GM19239 (cell line): ENCODE data around the gene NLRP6.
"Not testable (repeated sequence)": the region's sequence is repeated elsewhere in the genome, so short reads cannot be mapped to it uniquely, and the experiment has no call there.

ENCODE experiments used
- DNase-seq: peaks from one replicate; pipeline ENCODE4 v3.0.0; 2011; ENCODE audit warnings: low spot score; ENCODE audit not compliant: insufficient read length
- FAIRE-seq: peaks from 2 replicates; lab custom pipeline; 2011; peaks lifted over from hg19 to GRCh38; lab: Jason Lieb, UNC

NLRP6 gene

DNA sequence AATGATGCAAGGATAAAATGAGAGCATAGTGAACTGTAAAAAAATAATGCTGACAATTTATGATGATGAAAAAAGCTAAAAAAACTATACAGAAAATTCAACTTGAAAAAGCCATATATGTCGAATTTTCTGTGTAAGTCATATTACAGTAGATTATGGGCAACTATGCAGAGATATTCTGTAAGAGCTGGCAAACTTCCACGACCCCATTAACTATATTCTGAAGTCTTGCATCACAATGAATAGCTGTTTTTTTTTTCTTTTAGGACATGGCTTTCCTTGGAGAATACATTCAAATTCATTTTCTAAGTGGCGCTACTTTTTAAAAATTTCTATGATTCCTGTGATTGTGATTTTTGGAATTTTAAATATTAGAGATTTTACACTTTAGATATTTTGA is 23.0 kb upstream of the NLRP6 start:
- DNase-seq (no peak), FAIRE-seq (no peak)

DNA sequence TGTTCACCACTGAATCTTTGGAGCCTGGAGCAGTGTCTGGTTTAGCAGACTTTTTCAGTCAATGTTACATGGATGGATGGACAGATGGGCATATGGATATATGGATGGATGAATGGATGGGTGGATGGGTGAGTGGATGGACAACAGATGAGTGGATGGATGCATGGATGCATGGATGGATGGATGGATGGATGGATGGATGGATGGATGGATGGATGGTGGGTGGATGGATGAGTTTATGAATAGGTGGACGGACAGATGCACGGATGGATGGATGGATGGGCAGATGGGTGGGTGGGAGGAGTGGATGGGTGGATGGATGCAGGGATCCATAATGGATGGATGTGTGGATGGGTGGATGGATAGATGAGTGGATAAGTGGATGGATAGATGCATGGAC is 22.4 kb upstream of the NLRP6 start:
- DNase-seq (no peak), FAIRE-seq (no peak)

DNA sequence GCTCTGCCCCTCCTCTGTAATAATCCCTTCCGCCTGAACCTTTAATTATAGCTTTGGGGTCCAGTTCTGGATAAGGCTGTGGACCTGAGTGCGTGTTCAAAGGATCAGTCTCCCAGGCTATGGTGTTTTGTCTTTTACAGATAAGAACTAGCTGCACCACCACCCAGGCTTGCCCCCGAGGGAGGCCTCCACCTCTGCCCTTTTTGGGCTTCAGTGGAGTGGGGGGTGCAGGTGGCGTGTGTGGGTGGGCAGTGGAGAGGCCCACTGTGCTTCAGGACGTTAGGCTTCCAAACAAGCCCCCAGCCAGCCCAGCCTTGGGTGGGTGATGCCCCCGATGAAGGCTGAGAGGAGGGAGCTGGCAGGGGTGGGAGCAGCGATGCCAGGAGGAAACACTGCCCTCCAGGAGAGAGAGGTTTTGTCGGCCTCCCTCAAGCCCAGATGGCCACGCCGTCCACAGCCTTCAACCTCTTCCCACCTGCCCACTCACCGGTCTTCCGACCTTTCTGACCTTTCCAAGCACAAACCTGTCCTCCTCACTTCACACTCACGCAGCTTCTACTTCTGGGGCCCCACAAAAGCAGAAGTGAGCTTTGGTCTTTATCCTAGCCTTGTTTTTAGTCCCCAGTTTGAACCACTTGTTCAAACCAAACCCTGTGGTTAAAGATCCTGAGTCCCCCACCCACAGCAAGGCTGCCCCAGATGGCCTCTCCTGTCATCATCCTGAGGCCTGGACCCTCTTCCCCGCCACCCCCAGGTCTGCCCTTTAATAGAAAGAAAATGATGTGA is 21.1 kb upstream of the NLRP6 start:
- DNase-seq = no peak
- FAIRE-seq = peak; percentile 52

DNA sequence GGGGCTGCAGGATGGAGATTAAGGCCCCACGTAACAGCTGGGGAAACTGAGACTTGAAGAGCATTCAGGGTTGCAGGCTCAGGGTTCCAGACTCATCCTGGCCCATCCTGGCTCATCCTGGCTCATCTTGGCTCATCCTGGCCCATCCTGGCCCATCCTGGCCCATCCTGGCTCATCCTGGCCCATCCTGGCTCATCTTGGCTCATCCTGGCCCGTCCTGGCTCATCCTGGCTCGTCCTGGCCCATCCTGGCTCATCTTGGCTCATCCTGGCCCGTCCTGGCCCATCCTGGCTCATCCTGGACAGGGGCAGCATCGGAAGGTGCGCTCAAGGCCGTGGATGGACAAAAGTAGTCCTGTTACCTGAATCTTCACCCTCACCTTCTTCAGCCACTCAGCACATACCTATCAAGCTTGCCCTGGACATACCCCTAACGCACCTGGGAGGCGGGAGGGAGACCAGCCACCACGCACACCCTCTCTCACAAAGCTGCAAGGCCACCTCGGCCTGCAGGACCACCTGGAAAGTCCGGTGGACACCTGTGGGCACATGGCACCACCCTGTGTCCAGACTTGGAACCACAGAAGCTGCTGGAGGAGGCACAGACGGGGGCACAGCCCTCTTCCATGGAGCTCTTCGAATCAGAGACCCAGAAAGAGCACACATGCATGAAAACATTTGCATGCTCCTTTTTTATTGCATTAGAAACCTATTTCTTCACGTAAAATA is 20.3 kb upstream of the NLRP6 start:
- DNase-seq (no peak), FAIRE-seq (no peak)

DNA sequence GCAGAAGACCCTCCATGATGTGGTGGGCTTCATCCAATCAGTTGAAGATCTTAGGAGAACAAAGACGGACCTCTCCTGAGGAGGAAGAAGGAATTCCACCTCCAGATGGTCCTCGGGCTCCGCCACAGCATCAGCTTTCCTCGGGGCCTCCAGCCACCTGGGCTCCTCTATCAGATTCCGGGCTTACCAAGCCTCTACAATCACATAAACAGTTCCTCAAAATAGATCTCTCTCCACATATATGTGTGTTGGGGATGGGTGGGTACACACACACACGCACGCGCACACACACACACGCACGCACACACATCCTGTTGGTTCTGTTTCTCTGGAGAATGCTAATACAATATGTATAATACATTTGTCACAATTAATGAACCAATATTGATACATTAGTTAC is 18.8 kb upstream of the NLRP6 start:
- DNase-seq (no peak), FAIRE-seq (no peak)

DNA sequence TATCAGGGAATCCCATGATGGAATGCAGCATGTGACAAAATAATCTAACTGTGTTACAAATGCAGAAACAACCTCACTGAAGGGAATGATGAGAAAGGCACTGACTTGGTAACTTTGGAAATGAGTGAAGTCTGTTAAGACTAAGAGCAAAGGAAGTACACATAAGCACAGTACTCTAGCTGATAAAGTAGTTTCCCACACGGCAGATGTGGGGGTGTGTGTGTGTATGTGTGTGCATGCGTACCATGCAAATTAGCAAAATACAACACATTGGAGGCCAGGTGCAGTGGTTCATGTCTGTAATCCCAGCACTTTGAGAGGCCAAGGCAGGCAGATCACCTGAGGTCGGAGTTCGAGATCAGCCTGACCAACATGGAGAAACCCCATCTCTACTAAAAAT is 16.6 kb upstream of the NLRP6 start:
- FAIRE-seq (no peak), DNase-seq (no peak)

DNA sequence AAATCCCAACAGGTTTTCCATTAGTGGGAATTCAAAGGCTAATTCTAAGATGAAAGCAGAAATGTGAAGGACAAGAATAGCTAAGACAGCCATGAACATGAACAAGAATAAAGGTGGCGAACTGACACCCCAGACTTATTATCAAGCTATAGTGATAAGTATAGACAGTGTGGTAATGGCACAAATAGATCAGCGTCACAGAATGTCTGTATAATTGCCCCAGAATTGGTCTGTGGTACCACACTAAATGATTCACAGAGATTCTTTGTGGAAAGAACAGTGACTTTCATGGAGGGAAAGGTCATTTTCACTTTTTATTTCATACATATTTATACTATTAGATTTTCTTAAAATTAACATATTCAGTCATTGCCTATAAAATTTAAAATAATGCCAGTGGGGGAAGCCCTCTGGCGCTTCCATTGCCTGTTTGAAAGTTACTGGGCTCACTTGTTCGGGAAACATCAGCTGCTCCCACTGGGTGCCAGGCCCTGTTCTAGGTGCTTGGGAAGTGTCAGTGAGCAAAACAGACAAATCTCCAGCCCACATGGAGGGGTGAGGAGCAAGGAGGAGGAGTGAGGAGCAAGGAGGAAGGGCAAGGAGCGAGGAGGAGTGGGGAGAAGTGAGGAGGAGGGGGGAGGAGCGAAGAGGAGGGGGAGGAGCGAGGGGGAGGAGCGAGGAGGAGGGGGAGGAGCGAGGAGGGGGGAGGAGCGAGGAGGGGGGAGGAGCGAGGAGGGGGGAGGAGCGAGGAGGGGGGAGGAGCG is 11.3 kb upstream of the NLRP6 start:
- FAIRE-seq (peak; percentile 69), DNase-seq (no peak)

DNA sequence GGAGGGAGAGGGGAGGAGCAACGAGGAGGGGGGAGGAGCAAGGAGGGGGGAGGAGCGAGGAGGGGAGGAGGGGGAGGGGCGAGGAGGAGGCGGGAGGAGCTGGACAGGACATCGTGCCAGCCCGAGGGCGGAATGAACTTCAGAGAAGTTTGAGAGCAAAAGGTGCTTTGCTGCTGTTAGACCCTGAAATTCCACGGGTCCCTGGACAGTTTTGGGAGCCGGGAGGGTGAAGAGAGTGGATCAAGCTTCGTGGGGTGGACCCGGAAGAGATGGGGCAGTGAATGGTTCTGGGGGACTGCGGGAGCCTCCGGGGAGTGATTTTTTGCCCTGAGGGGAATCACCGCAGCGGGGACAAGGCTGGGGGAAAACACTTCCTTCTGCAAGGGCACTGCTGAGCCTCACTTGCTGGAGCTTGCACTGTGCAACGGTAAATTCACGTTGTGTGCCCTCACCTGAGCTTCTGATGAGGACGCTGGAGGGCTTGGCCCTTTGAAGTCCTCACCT is 10.7 kb upstream of the NLRP6 start:
- DNase-seq (no peak), FAIRE-seq (peak; percentile 91)

DNA sequence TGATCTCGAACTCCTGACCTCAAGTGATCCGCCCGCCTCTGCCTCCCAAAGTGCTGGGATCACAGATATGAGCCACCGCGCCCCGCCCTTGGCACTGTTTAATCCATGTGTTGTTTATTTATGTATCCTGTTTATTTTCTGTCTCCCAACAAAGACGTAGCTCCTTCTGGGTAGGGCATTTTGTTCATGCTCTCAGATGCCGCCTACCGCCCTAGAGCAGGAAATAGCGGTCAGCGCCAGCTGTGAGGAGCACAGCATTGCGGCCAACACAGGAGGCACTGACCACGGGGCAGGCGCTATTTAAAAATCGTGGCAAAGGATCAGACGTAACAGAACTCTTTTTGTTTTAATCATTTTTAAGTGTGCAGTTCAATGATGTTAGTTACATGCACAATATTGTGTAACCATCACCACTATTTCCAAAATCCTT is 9.5 kb upstream of the NLRP6 start:
- DNase-seq, FAIRE-seq: not testable (repeated sequence)

DNA sequence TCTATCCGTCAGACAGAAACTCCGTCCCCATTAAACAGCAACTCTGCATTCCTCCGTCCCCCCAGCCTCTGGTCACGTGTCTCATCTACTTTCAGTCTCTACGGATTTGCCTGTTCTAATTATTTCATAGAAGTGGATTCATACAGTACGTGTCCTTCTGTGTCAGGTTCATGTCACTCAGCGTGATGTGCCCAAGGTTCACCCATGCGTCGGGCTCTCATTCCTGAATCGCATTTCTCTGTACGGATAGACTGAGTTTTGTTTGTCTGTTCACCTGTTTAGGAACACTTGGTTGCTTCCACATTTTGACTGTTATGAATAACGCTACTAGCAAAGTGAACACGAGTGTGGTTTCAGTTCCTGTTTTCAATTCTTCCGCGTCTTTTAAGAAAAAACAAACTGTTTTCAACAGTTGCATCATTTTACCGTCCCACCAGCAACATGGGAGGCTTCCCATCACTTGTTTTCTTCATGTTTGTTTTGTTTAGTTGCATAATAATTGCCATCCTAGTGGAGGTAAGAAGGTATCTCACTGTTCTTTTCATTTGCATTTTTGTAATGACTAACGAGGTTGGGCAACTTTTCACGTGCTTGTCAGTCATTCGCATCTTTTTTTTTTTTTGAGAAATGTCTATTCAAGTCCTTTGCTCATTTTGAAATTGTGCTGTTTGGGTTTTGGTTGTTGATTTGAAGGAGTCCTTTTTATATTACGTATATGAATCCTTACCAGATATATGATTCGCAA is 8.9 kb upstream of the NLRP6 start:
- peak; percentile 100 for FAIRE-seq
- DNase-seq = no peak

DNA sequence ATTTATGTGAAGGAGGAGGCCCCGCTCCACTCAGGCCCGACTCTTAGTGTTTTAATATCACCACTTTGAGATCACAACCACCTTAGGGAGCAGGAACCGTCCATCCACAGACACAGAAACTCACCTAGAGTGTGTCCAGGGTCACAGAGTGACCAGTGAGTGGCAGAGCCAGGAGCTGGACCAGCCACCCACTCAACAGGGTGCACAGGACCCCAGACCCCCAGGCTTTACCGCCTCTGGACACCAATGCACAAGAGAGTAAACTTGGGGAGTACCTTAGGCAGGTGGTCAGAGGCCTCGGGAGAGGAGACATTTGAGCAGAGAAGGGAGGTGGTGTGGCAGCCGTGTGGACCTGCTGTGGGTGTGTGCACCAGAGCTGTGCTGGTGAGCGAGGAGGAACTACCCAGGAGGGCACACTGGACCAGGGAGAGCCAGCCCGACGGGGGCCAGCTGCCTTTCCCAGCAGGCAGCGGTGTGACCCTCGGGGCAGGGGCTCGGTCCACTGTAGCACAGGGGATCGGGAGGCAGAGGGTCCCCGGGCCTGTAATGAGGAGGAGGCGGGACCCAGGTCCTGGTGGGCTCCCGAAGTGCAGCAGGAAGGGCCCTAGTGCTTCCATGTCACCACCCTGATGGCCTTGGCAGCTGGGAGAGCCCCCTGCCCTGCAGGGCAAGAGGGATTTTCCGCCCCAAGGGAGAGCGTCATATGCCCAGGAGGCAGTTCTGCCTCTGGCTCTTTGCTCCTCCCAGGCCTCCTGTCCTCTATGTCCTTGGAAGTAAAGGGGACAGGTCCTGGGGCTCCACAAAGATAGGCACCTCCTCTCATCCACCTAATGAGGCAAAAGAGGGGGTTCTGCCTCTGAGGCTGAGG is 7.5 kb upstream of the NLRP6 start:
- FAIRE-seq (no peak), DNase-seq (no peak)

DNA sequence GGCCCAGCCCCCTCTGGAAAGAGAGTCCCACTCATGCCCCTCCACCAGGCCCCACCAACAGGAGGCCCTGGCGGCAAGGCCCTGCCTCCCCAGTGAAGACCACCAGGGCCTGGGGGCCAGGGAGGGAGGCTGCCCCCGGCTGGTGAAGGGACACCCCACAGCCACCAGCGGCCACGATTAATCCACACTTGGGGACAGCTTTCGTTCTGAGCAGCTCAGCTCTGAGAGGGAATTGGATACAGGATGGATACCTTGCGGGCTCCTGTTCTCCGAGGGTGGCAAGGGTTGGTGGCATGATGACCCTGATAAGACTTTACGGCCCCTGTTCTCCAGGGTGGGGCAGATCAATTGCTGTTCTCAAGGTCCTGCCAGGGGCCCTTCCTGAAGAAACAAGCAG is 6.9 kb upstream of the NLRP6 start:
- FAIRE-seq = no peak

DNA sequence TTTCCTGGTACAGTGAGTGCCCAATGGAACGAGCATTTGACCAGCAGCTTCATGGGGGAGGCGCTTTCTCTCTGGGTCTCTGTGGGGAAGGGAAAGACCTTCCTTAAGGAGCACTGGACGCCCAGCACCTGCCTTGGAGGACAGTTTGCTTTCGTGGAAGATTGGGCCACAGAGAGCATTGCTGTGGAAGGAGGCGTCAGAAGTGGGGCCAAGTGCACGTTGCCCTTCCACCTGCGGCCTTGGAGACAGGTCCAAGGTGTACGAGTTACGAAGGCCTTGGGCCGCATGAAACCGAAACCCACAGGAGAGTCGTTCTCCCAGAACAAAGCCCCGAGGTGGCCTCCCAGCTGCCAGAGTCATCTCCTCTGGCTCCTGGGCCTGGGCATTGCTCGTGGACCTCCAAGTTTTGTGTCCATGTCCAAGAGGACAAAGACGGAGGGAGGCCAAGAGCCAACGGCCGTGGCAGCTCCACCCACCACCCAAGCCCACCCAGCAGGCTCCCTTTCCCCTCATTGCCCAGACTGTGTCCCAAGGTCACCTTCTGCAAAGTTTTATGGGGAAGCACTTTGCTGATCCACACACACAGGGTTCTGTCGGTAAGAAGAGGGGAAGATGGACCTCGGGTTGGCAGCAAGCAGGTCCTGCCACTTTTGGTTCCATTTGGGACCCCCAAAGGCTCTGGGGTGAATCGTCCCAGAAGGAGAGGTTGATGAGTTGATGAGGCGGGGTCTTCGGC is 5.8 kb upstream of the NLRP6 start:
- FAIRE-seq (no peak), DNase-seq (no peak)

More for the DNA sequence above, 6.9 kb upstream of the NLRP6 start:
- no peak for DNase-seq

DNA sequence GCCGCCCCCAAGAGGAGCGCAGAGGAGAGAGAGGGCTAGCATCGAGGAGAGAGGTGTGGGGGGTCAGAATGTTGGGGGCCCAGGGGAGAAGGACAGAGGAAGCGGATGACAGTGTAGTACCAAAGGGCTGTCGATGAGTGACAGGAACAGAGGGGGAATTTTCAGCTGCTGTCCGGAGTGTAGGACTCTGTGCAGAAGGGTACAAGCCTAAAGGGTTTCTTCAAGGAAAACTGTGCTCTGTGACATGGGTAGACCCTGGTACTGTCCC is 5.3 kb upstream of the NLRP6 start:
- no peak for FAIRE-seq
- no peak for DNase-seq

DNA sequence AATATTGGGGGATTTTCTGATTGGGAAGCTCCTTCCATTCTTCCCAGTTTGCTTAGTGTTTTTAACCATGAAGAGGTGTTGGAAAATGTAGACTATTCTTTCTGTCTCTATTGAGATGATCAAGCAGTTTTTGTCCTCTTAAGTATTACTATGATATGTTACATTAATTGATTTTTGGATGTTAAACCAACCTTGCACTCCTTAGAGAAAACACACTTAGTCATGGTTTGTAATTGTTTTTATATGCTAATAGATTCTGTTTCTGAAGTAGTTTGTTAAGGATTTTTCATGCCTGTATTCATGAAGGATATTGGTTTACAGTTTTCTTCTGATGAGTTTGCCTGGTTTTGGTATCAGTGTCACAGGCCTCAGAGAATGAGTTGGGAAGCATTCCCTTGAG is 2.0 kb upstream of the NLRP6 start:
- FAIRE-seq (no peak), DNase-seq (no peak)

DNA sequence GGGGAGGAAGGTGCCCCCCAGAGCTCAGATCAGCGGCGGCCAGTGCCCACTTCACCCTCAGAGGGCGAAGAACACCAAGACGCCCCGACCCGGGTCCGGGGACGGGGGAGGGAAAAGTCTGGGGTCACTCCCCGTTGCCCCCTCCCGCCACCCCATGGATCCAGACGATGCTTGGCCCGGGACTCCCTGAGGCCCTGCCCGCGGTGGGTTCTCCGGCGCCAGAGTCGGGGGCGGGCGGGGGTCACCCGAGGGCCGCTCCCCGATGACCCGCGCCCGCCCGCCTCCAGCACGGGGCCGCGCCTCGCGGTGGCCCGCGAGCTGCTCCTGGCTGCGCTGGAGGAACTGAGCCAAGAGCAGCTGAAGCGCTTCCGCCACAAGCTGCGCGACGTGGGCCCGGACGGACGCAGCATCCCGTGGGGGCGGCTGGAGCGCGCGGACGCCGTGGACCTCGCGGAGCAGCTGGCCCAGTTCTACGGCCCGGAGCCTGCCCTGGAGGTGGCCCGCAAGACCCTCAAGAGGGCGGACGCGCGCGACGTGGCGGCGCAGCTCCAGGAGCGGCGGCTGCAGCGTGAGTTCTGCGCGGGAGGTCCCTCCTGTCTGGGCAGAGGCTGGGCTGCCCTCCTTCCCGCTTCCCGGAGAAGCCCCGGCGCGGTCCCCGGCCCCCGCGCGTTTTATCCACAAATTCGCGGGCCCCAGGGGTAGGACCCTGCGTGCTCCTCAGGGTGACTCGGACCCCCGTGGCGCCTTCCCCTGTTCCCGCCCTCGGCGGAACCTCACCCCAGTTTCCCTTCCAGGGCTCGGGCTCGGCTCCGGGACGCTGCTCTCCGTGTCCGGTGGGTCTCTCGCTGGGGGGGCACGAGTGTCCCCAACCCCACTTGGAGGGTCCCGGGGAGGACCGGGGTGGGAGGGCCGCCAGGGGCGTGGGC is 1.1 kb downstream of the NLRP6 start:
- DNase-seq = no peak
- no peak for FAIRE-seq

DNA sequence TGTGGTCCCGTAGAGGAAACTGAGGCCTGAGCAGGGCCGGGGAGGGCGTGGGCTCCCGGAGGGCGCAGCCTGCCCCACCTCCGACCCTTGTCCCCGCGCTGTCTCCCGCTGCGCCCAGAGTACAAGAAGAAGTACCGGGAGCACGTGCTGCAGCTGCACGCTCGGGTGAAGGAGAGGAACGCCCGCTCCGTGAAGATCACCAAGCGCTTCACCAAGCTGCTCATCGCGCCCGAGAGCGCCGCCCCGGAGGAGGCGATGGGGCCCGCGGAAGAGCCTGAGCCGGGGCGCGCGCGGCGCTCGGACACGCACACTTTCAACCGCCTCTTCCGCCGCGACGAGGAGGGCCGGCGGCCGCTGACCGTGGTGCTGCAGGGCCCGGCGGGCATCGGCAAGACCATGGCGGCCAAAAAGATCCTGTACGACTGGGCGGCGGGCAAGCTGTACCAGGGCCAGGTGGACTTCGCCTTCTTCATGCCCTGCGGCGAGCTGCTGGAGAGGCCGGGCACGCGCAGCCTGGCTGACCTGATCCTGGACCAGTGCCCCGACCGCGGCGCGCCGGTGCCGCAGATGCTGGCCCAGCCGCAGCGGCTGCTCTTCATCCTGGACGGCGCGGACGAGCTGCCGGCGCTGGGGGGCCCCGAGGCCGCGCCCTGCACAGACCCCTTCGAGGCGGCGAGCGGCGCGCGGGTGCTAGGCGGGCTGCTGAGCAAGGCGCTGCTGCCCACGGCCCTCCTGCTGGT is 1.9 kb downstream of the NLRP6 start:
- FAIRE-seq (no peak), DNase-seq (no peak)
